Measurements from ENCODE around the gene TTL.
A peak's percentile ranks its signal among the peaks of the same experiment; 100 is the strongest.
"Not testable (repeated sequence)": the region's sequence is repeated elsewhere in the genome, so short reads cannot be mapped to it uniquely, and the experiment has no call there.

Gene TTL

DNA sequence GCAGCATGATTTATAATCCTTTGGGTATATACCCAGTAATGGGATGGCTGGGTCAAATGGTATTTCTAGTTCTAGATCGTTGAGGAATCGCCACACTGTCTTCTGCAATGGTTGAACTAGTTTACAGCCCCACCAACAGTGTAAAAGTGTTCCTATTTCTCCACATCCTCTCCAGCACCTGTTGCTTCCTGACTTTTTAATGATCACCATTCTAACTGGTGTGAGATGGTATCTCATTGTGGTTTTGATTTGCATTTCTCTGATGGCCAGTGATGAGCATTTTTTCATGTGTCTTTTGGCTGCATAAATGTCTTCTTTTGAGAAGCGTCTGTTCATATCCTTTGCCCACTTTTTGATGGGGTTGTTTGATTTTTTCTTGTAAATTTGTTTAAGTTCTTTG lies 42.3 kb downstream of the TTL start:
- not testable (repeated sequence) for DNase-seq

GRCh38 chr2:112528541-112528940 lies 46.6 kb downstream of the TTL start:
- DNase-seq, result no peak

DNA sequence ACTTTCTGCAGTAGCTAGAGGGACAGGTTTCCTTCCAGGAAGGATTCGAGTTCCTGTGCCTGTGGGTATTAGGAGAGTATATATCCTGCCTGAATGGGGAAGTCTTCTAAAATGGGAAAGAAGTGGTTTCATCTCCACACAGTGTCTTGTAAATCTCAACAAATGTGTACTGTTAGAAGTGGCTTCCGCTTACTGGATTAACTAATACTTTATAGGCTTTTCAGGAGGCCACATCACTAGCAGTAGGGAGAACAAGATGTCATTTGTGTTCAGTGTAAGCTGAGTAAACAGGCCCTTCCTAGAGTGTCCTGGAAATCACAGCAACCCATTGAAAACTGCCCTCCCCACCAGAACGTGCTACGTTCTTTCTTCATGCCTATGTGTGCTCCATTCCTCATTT lies 47.8 kb downstream of the TTL start:
- no peak for DNase-seq

DNA sequence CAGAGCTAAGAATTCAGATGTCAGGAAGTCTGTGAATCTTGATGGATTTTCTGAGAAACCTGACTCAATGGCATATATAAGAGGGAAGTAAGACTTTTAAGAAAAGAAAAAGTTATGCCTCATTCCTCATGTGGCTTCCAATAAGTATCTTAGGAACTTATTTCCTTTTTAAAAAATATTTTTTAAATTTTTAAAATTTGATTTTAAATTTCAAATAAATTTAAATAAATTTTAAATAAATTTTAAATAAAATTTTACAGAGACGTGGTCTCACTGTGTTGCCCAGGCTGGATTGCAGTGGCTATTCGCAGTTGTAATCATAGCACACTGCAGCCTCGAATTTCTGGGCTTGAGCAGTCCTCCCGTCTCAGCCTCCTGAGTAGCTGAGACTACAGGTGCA lies 48.8 kb downstream of the TTL start:
- no peak for DNase-seq

DNA sequence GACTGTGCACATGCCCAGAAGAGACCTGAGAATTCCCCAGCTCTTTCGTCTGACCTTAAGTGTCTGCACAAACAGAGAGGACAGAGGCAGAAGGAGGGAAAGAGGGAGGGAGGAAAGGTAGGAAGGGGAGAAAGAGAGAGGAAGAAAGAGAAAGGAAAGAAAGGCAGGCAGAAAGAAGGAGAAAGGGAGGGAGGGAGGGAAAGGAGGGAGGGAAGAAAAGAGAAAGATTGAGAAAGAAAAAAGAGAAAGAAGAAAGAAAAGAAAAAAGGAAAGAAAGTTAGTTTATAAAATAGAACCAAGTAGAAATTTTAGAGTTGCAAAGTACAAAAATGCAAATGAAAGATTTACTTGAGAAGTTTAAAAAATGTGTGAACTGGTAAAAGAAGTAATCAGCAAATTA lies 52.9 kb downstream of the TTL start:
- no peak for DNase-seq

GRCh38 chr2:112536665-112537064 lies 54.7 kb downstream of the TTL start:
- DNase-seq, result not testable (repeated sequence)

DNA sequence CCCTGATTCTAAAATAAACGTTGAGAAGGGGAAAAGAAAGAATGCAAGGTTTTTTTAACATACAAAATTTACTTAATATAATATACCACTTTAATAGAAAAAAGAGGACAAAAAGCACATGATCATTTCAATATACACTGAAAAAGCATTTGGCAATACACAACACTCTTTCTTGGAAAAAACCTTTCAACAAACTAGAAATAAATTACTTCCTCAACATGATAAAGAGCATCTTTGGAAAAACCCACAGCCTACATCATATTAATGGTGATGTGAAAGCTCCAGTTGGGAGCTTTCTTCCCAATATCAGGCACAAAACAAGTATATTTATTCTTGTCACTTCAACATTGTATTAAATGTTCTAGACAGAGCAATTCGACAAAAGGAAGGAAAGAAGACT lies 57.4 kb downstream of the TTL start:
- DNase-seq, result no peak

- no peak for DNase-seq
Measured at GRCh38 chr2:112540906-112541305, 59.0 kb downstream of the TTL start.

- DNase-seq, result peak; percentile 71 to 74
Measured at GRCh38 chr2:112541315-112542122, 59.6 kb downstream of the TTL start.

DNA sequence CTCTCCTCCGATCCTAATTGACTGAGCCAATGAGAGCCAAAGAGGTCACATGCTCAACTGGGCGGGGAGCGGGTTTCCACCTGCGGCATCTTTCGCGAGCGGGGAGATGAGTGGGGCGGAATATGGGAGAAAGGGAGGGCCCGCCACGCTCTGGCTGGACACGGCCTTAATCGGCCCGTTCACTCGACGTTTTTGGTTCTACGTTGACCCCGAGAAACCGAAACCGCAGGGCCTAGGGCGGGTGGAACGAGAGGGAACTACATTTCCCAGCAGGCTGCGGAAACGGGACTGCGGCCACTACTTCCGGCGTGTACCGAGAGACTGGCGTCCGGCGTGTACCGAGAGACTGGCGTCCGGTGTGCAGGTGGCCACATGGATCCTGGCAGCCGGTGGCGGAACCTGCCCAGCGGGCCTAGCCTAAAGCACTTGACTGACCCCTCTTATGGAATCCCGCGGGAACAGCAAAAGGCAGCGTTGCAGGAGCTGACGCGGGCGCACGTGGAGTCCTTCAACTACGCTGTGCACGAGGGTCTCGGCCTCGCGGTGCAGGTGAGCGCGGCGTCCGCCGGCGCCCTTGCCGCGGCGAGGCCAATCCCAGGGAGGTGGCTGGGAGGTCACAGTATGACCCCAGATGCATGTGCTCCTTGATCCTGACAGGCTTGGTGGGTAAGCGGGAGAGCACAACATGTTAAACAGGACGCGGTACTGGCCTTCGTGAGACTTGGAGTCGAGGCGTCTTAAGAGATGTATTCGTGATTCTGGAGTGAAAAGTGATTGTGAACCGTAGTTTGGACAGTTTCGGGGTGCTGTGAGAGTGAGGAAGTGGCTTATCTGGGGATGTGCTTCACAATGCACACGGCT lies 60.4 kb downstream of the TTL start, which contains the start of gene POLR1B:
Gene POLR1B, plus strand, starts transcription at position 343 of the 861 bp plus-strand sequence. Its CDS starts 30 bp downstream, at position 373.
- peak; percentile 76 to 80 for DNase-seq

DNA sequence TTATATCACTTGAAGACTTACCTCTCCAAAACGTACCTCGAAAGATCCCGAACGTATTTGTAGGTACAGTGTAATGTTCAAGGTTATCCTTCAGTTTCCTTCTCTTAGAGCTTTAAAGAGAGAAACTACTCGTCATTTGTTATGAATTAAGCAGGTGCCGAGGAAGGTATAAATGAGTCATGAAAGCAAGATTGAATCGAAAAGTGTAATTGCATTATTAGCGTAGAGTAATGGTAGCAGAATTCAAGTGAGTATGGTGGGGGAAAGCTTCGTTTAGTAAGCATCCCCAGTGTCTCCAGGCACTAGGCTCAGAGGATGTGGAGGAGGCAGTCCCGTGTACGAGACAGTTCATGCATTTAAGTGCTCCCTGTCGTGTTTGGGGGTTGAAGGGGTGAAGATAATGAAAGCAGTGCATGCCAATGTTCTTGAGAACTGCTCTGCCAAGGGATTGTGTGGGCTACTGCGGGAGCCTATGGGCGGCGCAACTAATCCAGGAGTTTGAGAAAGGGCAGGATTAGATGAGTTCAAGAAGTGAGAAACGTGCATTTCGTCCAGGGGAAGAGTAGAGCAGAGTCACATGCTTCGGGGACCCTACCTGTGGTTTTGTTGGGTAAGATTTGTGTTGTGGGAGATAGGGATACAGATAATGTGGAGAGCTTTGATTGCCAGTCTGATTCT lies 61.2 kb downstream of the TTL start:
- DNase-seq, result peak; percentile 14 to 23

GRCh38 chr2:112547333-112547732 lies 65.4 kb downstream of the TTL start:
- DNase-seq, result no peak

GRCh38 chr2:112548980-112549379 lies 67.0 kb downstream of the TTL start:
- DNase-seq, result no peak

- no peak for DNase-seq
Measured at GRCh38 chr2:112566104-112566503, 84.1 kb downstream of the TTL start.

GRCh38 chr2:112566508-112566907 lies 84.6 kb downstream of the TTL start:
- DNase-seq, result not testable (repeated sequence)

- DNase-seq, result no peak
Measured at GRCh38 chr2:112572005-112572404, 90.0 kb downstream of the TTL start.

- no peak for DNase-seq
Measured at GRCh38 chr2:112577756-112578155, 95.8 kb downstream of the TTL start.

GRCh38 chr2:112579241-112579640 lies 97.3 kb downstream of the TTL start:
- no peak for DNase-seq

DNA sequence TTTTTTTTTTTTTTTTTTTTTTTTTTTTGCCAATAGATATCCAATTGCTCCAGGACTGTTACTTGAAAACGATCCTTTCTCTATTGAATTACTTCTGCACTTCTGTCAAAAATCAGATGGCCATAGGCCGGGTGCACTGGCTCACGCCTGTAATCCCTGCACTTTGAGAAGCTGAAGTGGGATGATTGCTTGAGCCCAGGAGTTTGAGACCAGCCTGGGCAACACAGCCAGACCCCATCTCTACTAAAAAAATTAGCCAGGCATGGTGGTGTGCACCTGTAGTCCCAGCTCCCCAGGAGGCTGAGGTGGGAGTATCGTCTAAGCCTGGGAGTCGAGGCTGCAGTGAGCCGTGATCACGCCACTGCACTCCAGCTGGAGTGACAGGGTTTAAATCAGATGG lies 98.1 kb downstream of the TTL start:
- DNase-seq, result no peak

- peak; percentile 15 to 33 for DNase-seq
Measured at GRCh38 chr2:112582314-112582746, 100.4 kb downstream of the TTL start.

GRCh38 chr2:112583497-112584133 lies 101.7 kb downstream of the TTL start:
- DNase-seq, result no peak

- DNase-seq, result peak; percentile 91 to 92
Measured at GRCh38 chr2:112584134-112584890, 102.4 kb downstream of the TTL start, which contains the start of gene CHCHD5. Gene CHCHD5, plus strand, starts transcription at chr2:112584609. Its CDS starts 39 bp downstream, at chr2:112584648.
